ENCODE measurements around the gene VIPR2.

VIPR2 gene

DNA sequence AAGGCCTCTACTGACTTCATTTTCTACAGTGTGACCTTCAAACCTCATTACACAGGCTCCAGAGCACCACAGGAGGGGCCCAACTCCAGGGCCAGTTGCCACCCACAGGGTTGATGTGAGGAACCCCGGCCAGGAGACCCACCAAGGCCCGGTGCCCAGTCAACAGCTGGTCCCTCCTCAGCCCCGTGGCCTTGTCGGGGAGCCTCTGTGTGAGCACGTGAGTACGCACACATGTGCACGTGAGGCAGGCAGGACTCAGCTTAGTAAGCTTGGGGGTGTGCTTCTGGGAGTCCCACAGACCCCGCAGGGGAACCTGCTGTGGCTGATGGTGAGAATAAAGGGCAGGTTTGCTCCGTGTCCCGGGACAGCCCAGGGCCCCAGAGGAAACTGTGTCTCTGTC lies 104.5 kb downstream of the VIPR2 start:
- H3K4me3 ChIP-seq: no peak overlapping the region
- H3K27ac ChIP-seq: peak overlapping the region in 1 of 2 donors; percentile 49
- no peak for DNase-seq (ENCODE audit: low spot score)
- TF ChIP-seq, protein P1, sequence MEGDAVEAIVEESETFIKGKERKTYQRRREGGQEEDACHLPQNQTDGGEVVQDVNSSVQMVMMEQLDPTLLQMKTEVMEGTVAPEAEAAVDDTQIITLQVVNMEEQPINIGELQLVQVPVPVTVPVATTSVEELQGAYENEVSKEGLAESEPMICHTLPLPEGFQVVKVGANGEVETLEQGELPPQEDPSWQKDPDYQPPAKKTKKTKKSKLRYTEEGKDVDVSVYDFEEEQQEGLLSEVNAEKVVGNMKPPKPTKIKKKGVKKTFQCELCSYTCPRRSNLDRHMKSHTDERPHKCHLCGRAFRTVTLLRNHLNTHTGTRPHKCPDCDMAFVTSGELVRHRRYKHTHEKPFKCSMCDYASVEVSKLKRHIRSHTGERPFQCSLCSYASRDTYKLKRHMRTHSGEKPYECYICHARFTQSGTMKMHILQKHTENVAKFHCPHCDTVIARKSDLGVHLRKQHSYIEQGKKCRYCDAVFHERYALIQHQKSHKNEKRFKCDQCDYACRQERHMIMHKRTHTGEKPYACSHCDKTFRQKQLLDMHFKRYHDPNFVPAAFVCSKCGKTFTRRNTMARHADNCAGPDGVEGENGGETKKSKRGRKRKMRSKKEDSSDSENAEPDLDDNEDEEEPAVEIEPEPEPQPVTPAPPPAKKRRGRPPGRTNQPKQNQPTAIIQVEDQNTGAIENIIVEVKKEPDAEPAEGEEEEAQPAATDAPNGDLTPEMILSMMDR (IDR thresholded peaks at IDR 0.05): no peak

DNA sequence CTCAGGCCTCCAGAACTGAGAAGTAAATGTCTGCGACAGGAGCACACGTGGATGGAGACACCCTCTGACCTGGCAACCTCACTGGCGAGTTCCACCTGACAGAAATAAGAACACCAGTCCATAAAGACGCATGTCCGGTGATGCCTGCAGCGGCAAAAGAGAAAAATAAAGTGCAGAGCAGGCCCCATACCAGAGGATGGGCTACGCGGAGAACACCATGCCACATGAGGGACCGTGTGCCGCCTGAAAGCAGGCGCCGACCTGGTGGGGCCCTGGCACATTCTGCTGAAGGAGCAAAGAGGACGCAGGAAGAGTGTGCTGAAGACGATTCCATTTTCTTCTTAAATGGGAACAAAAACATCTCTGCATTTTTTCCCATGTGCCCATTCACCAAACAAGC lies 105.0 kb downstream of the VIPR2 start:
- no peak for DNase-seq (ENCODE audit: low spot score)
- no peak overlapping the region for H3K27ac ChIP-seq
- no peak overlapping the region for H3K4me3 ChIP-seq
- TF ChIP-seq, protein P1 (IDR thresholded peaks at IDR 0.05): no peak

DNA sequence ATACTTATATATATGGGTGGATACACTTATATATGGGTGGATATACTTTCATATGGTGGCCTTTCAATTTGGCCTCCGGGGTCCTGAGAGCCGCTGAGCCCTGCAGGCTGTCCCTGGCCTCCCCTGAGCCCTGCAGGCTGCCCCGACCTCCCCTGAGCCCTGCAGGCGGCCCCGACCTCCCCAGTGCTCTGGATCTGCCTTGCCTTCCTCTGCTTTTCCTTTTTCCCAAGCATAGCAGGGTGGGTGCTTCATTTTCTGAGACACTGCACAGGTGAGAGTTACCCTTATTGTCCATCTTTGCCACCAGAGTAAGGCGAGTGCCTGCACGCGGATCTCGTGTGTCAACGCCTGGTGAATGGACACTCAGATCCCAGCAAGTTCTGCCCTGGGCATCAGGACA lies 106.6 kb downstream of the VIPR2 start:
- Histone ChIP-seq H3K4me3 (no peak overlapping the region), H3K27ac (no peak overlapping the region)
- no peak for DNase-seq (ENCODE audit: low spot score)
- TF ChIP-seq, protein P1 (IDR thresholded peaks at IDR 0.05): no peak

DNA sequence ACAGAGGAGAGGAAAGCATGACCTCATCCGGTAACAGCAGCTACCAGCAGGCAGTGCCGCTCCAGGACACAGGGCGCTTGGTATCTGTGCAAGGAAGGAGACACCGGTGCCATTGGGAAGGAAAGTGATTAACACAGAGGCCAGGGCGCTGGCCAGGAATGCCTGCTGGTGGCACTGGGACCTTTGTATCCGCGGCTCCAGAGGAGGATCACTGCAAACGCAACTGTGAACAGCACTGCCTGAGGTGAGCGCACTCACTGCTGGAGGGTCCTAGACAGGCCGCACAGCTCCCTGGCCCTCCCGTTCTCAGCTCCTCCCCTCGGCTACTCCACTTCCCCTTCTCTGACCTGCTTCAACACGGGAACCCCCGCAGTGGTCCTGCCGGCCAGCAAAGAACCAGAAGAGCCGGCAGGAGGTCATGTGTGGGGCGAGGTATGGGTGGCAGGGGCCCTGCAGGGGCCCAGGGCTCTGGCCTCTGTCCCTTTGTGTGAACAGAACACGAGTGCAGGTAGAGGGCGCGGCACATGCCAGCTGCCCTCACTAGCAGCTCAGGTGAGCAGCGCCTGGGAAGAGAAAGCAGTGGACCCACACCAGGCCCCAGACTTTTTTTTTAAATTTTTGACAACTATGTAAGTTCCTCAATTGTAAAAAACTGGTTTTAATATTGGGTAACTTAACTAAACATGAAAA lies 107.6 kb downstream of the VIPR2 start:
- H3K27ac ChIP-seq: no peak overlapping the region
- H3K4me3 ChIP-seq: no peak overlapping the region
- DNase-seq (ENCODE audit: low spot score): no peak
- TF ChIP-seq, protein P1 (IDR thresholded peaks at IDR 0.05): no peak

DNA sequence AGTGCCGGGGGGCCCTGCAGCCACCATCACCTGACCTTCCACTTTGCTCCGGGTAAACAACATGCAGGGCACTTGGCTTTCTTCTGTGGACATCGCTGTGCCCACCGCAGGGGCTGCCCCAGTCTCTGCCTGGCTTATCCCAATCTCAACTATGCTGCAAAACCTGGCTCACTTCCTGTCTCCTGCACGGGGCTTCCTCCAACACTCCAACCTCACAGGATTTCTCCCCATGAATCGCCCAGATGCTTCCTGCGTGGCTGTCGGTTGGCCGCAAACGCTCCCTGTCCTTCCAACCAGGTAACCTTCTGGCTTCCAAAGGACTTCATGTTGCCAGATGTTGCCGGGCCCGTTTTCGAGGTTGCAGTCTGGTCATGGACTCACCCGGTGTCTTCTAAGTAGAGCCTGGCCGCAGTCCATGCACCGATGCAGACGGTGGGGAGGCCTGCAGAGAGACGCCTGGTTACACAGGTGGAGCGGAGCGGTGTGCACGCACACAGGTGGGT lies 109.0 kb downstream of the VIPR2 start:
- TF ChIP-seq, protein P1 (IDR thresholded peaks at IDR 0.05): no peak
- Histone ChIP-seq H3K27ac (no peak overlapping the region), H3K4me3 (no peak overlapping the region)
- no peak for DNase-seq (ENCODE audit: low spot score)

DNA sequence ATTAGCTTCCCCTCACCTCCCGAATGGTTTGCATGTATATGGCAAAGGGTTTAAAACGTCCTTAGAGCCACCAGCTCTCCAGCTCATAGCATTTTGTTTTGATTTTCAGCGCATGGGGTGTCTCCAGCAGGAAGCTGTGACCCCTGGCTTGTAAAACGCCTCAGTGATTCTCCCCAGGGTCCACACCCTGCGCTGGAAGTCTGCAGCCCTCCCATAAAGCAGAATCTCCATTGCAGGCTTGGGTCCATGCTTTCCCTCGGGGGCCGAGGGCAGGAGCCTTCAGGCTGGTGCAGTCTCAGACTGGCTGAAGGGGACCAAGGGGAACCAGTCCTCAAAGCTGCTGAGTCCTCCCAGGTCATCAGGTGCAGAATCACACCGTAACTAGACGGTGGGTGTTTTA lies 109.7 kb downstream of the VIPR2 start:
- DNase-seq (ENCODE audit: low spot score): no peak
- TF ChIP-seq, protein P1 (IDR thresholded peaks at IDR 0.05): no peak
- H3K4me3 ChIP-seq: no peak overlapping the region
- H3K27ac ChIP-seq: no peak overlapping the region

DNA sequence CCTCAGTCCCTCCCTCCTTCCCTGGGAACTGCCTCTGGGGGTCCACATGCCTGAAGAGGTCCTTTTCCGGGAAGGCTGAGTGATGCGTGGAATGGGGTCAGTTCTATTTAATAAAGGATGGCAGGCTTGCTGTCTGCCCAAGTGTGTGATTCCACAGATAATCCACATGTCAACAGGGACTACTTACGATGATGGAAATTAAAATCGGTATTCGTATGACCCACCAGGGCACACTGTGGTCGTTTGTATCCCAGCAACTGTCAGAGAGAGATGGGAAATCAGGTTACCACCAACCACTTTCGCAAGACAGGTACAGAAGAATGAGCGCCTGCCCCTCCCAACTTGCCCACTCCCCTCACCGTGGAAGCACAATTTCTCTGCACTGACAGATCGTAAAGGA lies 110.3 kb downstream of the VIPR2 start:
- Histone ChIP-seq H3K4me3 (no peak overlapping the region), H3K27ac (no peak overlapping the region)
- no peak for DNase-seq (ENCODE audit: low spot score)
- TF ChIP-seq, protein P1 (IDR thresholded peaks at IDR 0.05): no peak

Measured in coronary artery (tissue), 2 donors.